Right lobe of liver (tissue), 6 donors: ENCODE results near the gene HNRNPC. TPM values are rescaled to one million over a fixed set of nuclear protein-coding genes. Genes with fewer than 3 reads are reported as not detected.

Source experiments
- ATAC-seq, 4 donors: fragments of 200-7000 bp; cut with Tn5 transposase; one replicate each; pipeline ENCODE4 v1.9.1; 2020; ENCODE audit warnings: mild to moderate bottlenecking in 4 of 4, moderate library complexity in 4 of 4
- DNase-seq, 3 donors: peaks; one replicate each; pipeline ENCODE4 v3.0.0-alpha.2; 2020
- H3K27ac ChIP-seq, 3 donors: fragments of 200-600 bp; one replicate each; pipeline ENCODE4 v1.8.0; 2022
- H3K27me3 ChIP-seq, 2 donors: fragments of 200-600 bp; one replicate each; pipeline ENCODE4 v1.8.0; 2022
- H3K36me3 ChIP-seq, 4 donors: fragments of 200-600 bp; sonication (generic) in 1 of 4; one replicate each; pipeline versions ENCODE4 v1.5.1 to v1.8.0; 2017 to 2022; ENCODE audit warnings: control low read depth in 1 of 4
- H3K4me1 ChIP-seq, 4 donors: fragments of 200-600 bp; sonication (generic) in 1 of 4; one replicate each; pipeline versions ENCODE4 v1.5.1 to v1.8.0; 2017 to 2022; ENCODE audit warnings: control low read depth in 1 of 4
- H3K4me3 ChIP-seq, 3 donors: fragments of 200-600 bp; one replicate each; pipeline ENCODE4 v1.8.0; 2022
- H3K9me3 ChIP-seq, 4 donors: fragments of 200-600 bp; sonication (generic) in 1 of 4; one replicate each; pipeline versions ENCODE4 v1.5.1 to v1.8.0; 2017 to 2022; ENCODE audit warnings: control low read depth in 1 of 4
- CTCF ChIP-seq, 4 donors: fragments of 200-600 bp in 3 of 4; fragments of 450-650 bp in 1 of 4; IDR thresholded peaks; one replicate each; pipeline versions ENCODE4 v1.5.1 to v1.8.0; 2016 to 2022; ENCODE audit warnings: antibody characterized with exemption in 4 of 4, mild to moderate bottlenecking in 2 of 4
- POLR2A ChIP-seq: fragments of 450-650 bp; IDR thresholded peaks from one replicate; pipeline ENCODE4 v1.6.1; 2017; ENCODE audit warnings: antibody characterized with exemption, mild to moderate bottlenecking
- WGBS: methylation state at CpG from one replicate; pipeline ENCODE4 v1.1.6; 2018; ENCODE audit warnings: low coverage, low lambda C conversion rate; ENCODE audit not compliant: insufficient coverage; ENCODE audit errors: missing lambda C conversion rate; 5-methylcytosine and 5-hydroxymethylcytosine counted together
- intact Hi-C, 2 donors: fragments of 100-400 bp; cut with DNase I; formaldehyde crosslinking; loops; one replicate each; pipeline versions ENCODE4 v1.11.2 to v1.14.1; 2022
- total RNA-seq, 6 experiments: library from RNA; depleted of rRNA in 2 of 6; stranded (reverse); fragments of >200 nt in 2 of 6; fragmentation: NEBNext Ultra II Directional in 3 of 6; extraction: Animal tissue kit (Norgen Biotek cat#: 25700) in 3 of 6; gene quantifications; one replicate each; pipeline versions ENCODE4 v1.1.0 to v1.2.4, GENCODE V29; 2016 to 2023
- donor health status: DM: no; HTN: yes; CAD: no.
- donor health status: DM: no; HTN: no; CAD: no.
- donor health status: DM: no; HTN: no; CAD: no.
- donor health status: DM: no; HTN: yes; CAD: no.
- donor health status: DM: no; HTN: yes; CAD: no.

Gene HNRNPC
- total RNA-seq, 6 experiments from 2014 or later: 170 to 247 (median 229) TPM

GRCh38 chr14:21162081-21162480, 107.2 kb downstream of the HNRNPC start:
- DNase-seq (no peak), ATAC-seq (no peak)
- TF ChIP-seq CTCF (IDR thresholded peaks at IDR 0.05) (no peak), POLR2A (no peak)
- intact Hi-C loops: no loop called here
- H3K27me3 ChIP-seq: no peaks in the 10 kb centered on the region
- H3K36me3 ChIP-seq: no peaks in the 10 kb centered on the region
- no peaks in the 10 kb centered on the region for H3K4me1 ChIP-seq
- 7% methylated on average over 2 of the region's 5 CpGs for WGBS
- H3K9me3 ChIP-seq: no peaks in the 10 kb centered on the region
- no peak overlapping the region for H3K4me3 ChIP-seq
- no peak overlapping the region for H3K27ac ChIP-seq

GRCh38 chr14:21160061-21160610, 109.1 kb downstream of the HNRNPC start:
- Histone ChIP-seq H3K27ac (no peak overlapping the region), H3K36me3 (no peaks in the 10 kb centered on the region), H3K9me3 (no peaks in the 10 kb centered on the region), H3K4me3 (no peak overlapping the region), H3K27me3 (no peaks in the 10 kb centered on the region), H3K4me1 (no peaks in the 10 kb centered on the region)
- TF ChIP-seq CTCF (IDR thresholded peaks at IDR 0.05): no peak
- no peak for TF ChIP-seq POLR2A
- WGBS: 54% methylated on average over 2 of the region's 4 CpGs
- DNase-seq (no peak), ATAC-seq (no peak)
- intact Hi-C loops: no loop called here

Other genes with a start within 250 kb of the HNRNPC start
- gene NDRG2, start 244.4 kb downstream of the HNRNPC start, total RNA-seq: 100 to 1,000 TPM in 5 of 6 experiments, 10 to 100 TPM in 1; 92.2 to 255 (median 192) TPM
- 1 to 10 TPM in 3 of 6 experiments, under 1 TPM in 3; 0.24 to 3.4 (median 1.6) TPM for gene TPPP2, start 239.2 kb downstream of the HNRNPC start, total RNA-seq
- not detected for gene RNASE13, start 234.6 kb downstream of the HNRNPC start, total RNA-seq
- gene RNASE7, start 227.1 kb downstream of the HNRNPC start, total RNA-seq: under 1 TPM in 3 of 6 experiments, not detected in 3; 0.18 to 0.31 (median 0.22) TPM
- not detected for gene RNASE8, start 211.6 kb downstream of the HNRNPC start, total RNA-seq
- gene ARHGEF40, start 199.1 kb downstream of the HNRNPC start, total RNA-seq: 10 to 100 TPM; 17.1 to 35.8 (median 25.1) TPM
- gene ZNF219, start 170.8 kb downstream of the HNRNPC start, total RNA-seq: 10 to 100 TPM in 2 of 6 experiments, 1 to 10 TPM in 4; 6.9 to 20.6 (median 9.3) TPM
- gene TMEM253, start 168.4 kb downstream of the HNRNPC start, total RNA-seq: 1 to 10 TPM in 1 of 6 experiments, under 1 TPM in 3, not detected in 2; 0.20 to 1.2 (median 0.38) TPM
- not detected for gene OR5AU1, start 113.4 kb downstream of the HNRNPC start, total RNA-seq
- gene RPGRIP1, start 10.6 kb upstream of the HNRNPC start, total RNA-seq: 1 to 10 TPM in 3 of 6 experiments, under 1 TPM in 3; 0.22 to 1.8 (median 1.0) TPM
- gene SUPT16H, start 114.6 kb upstream of the HNRNPC start, total RNA-seq: 10 to 100 TPM; 13.0 to 28.8 (median 19.5) TPM
- 10 to 100 TPM; 20.5 to 28.3 (median 24.8) TPM for gene CHD8, start 186.7 kb upstream of the HNRNPC start, total RNA-seq
- 1 to 10 TPM; 6.8 to 9.4 (median 8.0) TPM for gene RAB2B, start 207.5 kb upstream of the HNRNPC start, total RNA-seq
- gene TOX4, start 207.8 kb upstream of the HNRNPC start, total RNA-seq: 10 to 100 TPM; 19.9 to 37.0 (median 33.3) TPM
- gene METTL3, start 241.9 kb upstream of the HNRNPC start, total RNA-seq: 10 to 100 TPM; 14.7 to 26.7 (median 18.4) TPM